HCT116 (cell line): ENCODE measurements around the gene RAPGEF6. TPM values are rescaled to one million over a fixed set of nuclear protein-coding genes. Genes with fewer than 3 reads are reported as not detected.

Experiments used
- ATAC-seq: fragments of 200-7000 bp; cut with Tn5 transposase; 2 replicates; pipeline ENCODE4 v1.9.1; 2020; ENCODE audit warnings: mild to moderate bottlenecking, moderate library complexity
- BruUV-seq: library from RNA; stranded (reverse); fragments of 400-500 nt; replicated peaks from 2 replicates; lab custom pipeline; 2021; lab: Mats Ljungman, UMichigan
- CTCF ChIA-PET: fragments of 300-600 bp; sonication (Branson Sonifier 250); formaldehyde crosslinking; loops from one replicate; lab custom pipeline; 2021; ENCODE audit warnings: antibody characterized with exemption; lab: Charles Lee
- POLR2A ChIA-PET: fragments of 300-600, 350-600 bp; sonication (Branson Sonifier 250); formaldehyde crosslinking; loops from one replicate; lab custom pipeline; 2021; ENCODE audit warnings: antibody characterized with exemption; lab: Charles Lee
- RAD21 ChIA-PET, 2 experiments: fragments of 300-600 bp; sonication (Branson Sonifier 250); formaldehyde crosslinking; loops; one replicate each; lab custom pipeline; 2023; ENCODE audit warnings: low total read pairs in 2 of 2; ENCODE audit not compliant: uncharacterized antibody in 2 of 2, unreplicated experiment in 2 of 2, low non-redundant PET in 1 of 2; lab: Charles Lee
- DNase-seq: peaks from one replicate; pipeline ENCODE4 v3.0.0-alpha.2; 2010; ENCODE audit warnings: low read depth, low spot score
- H2AFZ ChIP-seq: fragments of 200-600 bp; shearing (Covaris generic), sonication (generic); 2 replicates; pipeline ENCODE4 v1.6.1; 2017; ENCODE audit warnings: low read depth, mixed run types, mixed read lengths, antibody characterized with exemption, low read length; ENCODE audit not compliant: poor library complexity, severe bottlenecking
- H3K27ac ChIP-seq: 2 replicates; pipeline ENCODE4 v1.5.1; 2012; ENCODE audit warnings: low read depth, low read length
- H3K27me3 ChIP-seq: fragments of 200-600 bp; sonication (generic); 2 replicates; pipeline ENCODE4 v1.6.1; 2016; ENCODE audit warnings: mixed run types, low read length, mixed read lengths; ENCODE audit not compliant: insufficient read depth
- H3K36me3 ChIP-seq, 2 experiments: fragments of 200-500 bp in 1 of 2; fragments of 200-600 bp in 1 of 2; sonication (Bioruptor generic) in 1 of 2; sonication (generic) in 1 of 2; 2 replicates each; pipeline versions ENCODE4 v1.5.1 to v1.6.1; 2014 to 2016; ENCODE audit warnings: low read length in 2 of 2, inconsistent platforms in 1 of 2, mixed read lengths in 1 of 2, mixed run types in 1 of 2; ENCODE audit not compliant: insufficient read depth in 2 of 2, control insufficient read depth in 1 of 2
- H3K4me1 ChIP-seq, 2 experiments: fragments of 200-600 bp in 1 of 2; sonication (generic) in 1 of 2; 2 replicates each; pipeline versions ENCODE4 v1.5.1 to v1.6.1; 2012 to 2017; ENCODE audit warnings: low read length in 2 of 2, inconsistent platforms in 1 of 2, mild to moderate bottlenecking in 1 of 2, mixed read lengths in 1 of 2, mixed run types in 1 of 2, moderate library complexity in 1 of 2; ENCODE audit not compliant: insufficient read depth in 2 of 2, control insufficient read depth in 1 of 2
- H3K4me2 ChIP-seq: fragments of 200-600 bp; sonication (generic); 2 replicates; pipeline ENCODE4 v1.6.1; 2017; ENCODE audit warnings: mixed run types, low read length, mixed read lengths
- H3K4me3 ChIP-seq, 2 experiments: fragments of 200-600 bp in 1 of 2; sonication (generic) in 1 of 2; replicated peaks in 1 of 2; 2 replicates each; pipeline ENCODE4 v1.5.1; 2011 to 2016; ENCODE audit warnings: low read length in 2 of 2, control low read depth in 1 of 2, low read depth in 1 of 2, mild to moderate bottlenecking in 1 of 2, mixed read lengths in 1 of 2, mixed run types in 1 of 2
- H3K79me2 ChIP-seq: fragments of 200-600 bp; sonication (generic); 2 replicates; pipeline ENCODE4 v1.6.1; 2017; ENCODE audit warnings: mild to moderate bottlenecking, mixed run types, low read length, moderate library complexity, mixed read lengths; ENCODE audit not compliant: insufficient read depth
- H3K9ac ChIP-seq: fragments of 200-600 bp; sonication (generic); 2 replicates; pipeline ENCODE4 v1.6.1; 2016; ENCODE audit warnings: low read length, mixed read lengths
- H3K9me2 ChIP-seq: fragments of 200-600 bp; sonication (generic), shearing (Covaris generic); 2 replicates; pipeline ENCODE4 v1.6.1; 2017; ENCODE audit warnings: mixed run types, mild to moderate bottlenecking, moderate library complexity; ENCODE audit not compliant: insufficient read depth
- H3K9me3 ChIP-seq, 2 experiments: fragments of 200-500 bp in 1 of 2; fragments of 200-600 bp in 1 of 2; sonication (Bioruptor generic) in 1 of 2; sonication (generic) in 1 of 2; 2 replicates each; pipeline ENCODE4 v1.6.1; 2014 to 2017; ENCODE audit warnings: low read length in 2 of 2, mixed read lengths in 2 of 2, inconsistent platforms in 1 of 2, low read depth in 1 of 2, mild to moderate bottlenecking in 1 of 2, mixed run types in 1 of 2, moderate library complexity in 1 of 2; ENCODE audit not compliant: control insufficient read depth in 1 of 2, insufficient read depth in 1 of 2
- H4K20me1 ChIP-seq: fragments of 200-600 bp; sonication (generic), shearing (Covaris generic); 2 replicates; pipeline ENCODE4 v1.6.1; 2017; ENCODE audit warnings: mixed run types, mild to moderate bottlenecking, moderate library complexity; ENCODE audit not compliant: insufficient read depth
- ATF3 ChIP-seq: IDR thresholded peaks from 2 replicates; pipeline ENCODE4 v1.6.1; 2012
- CBX3 ChIP-seq: IDR thresholded peaks from 2 replicates; pipeline ENCODE4 v1.6.1; 2012; ENCODE audit warnings: low read depth
- CEBPB ChIP-seq: IDR thresholded peaks from 2 replicates; pipeline ENCODE4 v1.6.1; 2012; ENCODE audit warnings: low read depth
- EGR1 ChIP-seq: IDR thresholded peaks from 2 replicates; pipeline ENCODE4 v1.6.1; 2012; ENCODE audit warnings: low read depth
- EZH2 ChIP-seq: fragments of 200-600 bp; sonication (generic); IDR thresholded peaks from 2 replicates; pipeline ENCODE4 v1.6.1; 2017; ENCODE audit warnings: antibody characterized with exemption, mixed run types
- FOSL1 ChIP-seq: IDR thresholded peaks from 2 replicates; pipeline ENCODE4 v1.6.1; 2012; ENCODE audit warnings: low read depth
- MAX ChIP-seq: IDR thresholded peaks from 2 replicates; pipeline ENCODE4 v1.6.1; 2012
- POLR2A ChIP-seq: IDR thresholded peaks from 2 replicates; pipeline ENCODE4 v1.7.0; 2011; ENCODE audit warnings: borderline replicate concordance; ENCODE audit not compliant: insufficient read depth, insufficient read length; ENCODE audit errors: extremely low read depth
- POLR2AphosphoS5 ChIP-seq: IDR thresholded peaks from 2 replicates; pipeline ENCODE4 v1.6.1; 2011; ENCODE audit warnings: mild to moderate bottlenecking, low read depth, low read length, moderate library complexity
- RAD21 ChIP-seq: IDR thresholded peaks from 2 replicates; pipeline ENCODE4 v1.6.1; 2012; ENCODE audit warnings: low read depth, mild to moderate bottlenecking
- REST ChIP-seq: IDR thresholded peaks from 2 replicates; pipeline ENCODE4 v1.6.1; 2012; ENCODE audit warnings: low read depth
- TCF7L2 ChIP-seq: IDR thresholded peaks from 2 replicates; pipeline ENCODE4 v1.7.0; 2011; ENCODE audit warnings: borderline replicate concordance, inconsistent platforms; ENCODE audit not compliant: insufficient read depth, insufficient read length; ENCODE audit errors: extremely low read depth
- ZBTB33 ChIP-seq: IDR thresholded peaks from 2 replicates; pipeline ENCODE4 v1.6.1; 2011; ENCODE audit warnings: mild to moderate bottlenecking, low read length, moderate library complexity; ENCODE audit not compliant: insufficient replicate concordance; ENCODE audit errors: extremely low read depth
- ZFX ChIP-seq: fragments of 450-650 bp; IDR thresholded peaks from 2 replicates; pipeline ENCODE4 v1.6.1; 2017
- ZNF274 ChIP-seq: fragments of 200-500 bp; sonication (Bioruptor generic); IDR thresholded peaks from 2 replicates; pipeline ENCODE4 v1.6.1; 2014; ENCODE audit warnings: mild to moderate bottlenecking, low read depth, low read length, inconsistent platforms
- intact Hi-C: fragments of 100-400 bp; cut with micrococcal nuclease; formaldehyde crosslinking; loops from 2 replicates; pipeline ENCODE4 v1.10.0; 2022
- total RNA-seq: library from RNA; stranded (reverse); gene quantifications from one replicate; pipeline ENCODE4 v1.2.1, GENCODE V29; 2021; ENCODE audit not compliant: unreplicated experiment

The RAPGEF6 gene
- total RNA-seq, 1 experiment from 2014 or later, result 18.4 TPM

- H3K9me2 ChIP-seq, result no peaks in the 10 kb centered on the region
- H3K9ac ChIP-seq, result no peak overlapping the region
- DNase-seq (no peak), ATAC-seq (no peak)
- no peaks in the 10 kb centered on the region for H3K27me3 ChIP-seq
- CTCF ChIA-PET, result no interaction called here
- intact Hi-C loops, result no loop called here
- H3K9me3 ChIP-seq, result no peaks in the 10 kb centered on the region
- POLR2A ChIA-PET, result no interaction called here
- H2AFZ ChIP-seq, result no peak overlapping the region
- no peak overlapping the region for H3K4me3 ChIP-seq
- no peak overlapping the region for H3K4me2 ChIP-seq
- RAD21 ChIA-PET, result no interaction called here
- H3K4me1 ChIP-seq, result no peaks in the 10 kb centered on the region
- TF ChIP-seq CEBPB (no peak), POLR2A (no peak), ZBTB33 (no peak), EZH2 (no peak), EGR1 (no peak), CBX3 (no peak), RAD21 (no peak), ZFX (no peak), ATF3 (no peak), FOSL1 (no peak), REST (no peak), ZNF274 (no peak), POLR2AphosphoS5 (no peak), MAX (no peak), TCF7L2 (no peak)
- H3K79me2 ChIP-seq, result no peaks in the 10 kb centered on the region
- no peaks in the 10 kb centered on the region for H4K20me1 ChIP-seq
- no peak overlapping the region for H3K27ac ChIP-seq
- BruUV-seq, result no TSS peak
- H3K36me3 ChIP-seq, result peaks cover 21 to 23% of the 10 kb centered on the region in 2 experiments; a peak in 3 of 4 replicates
Observed at GRCh38 chr5:131431794-131432193, 203.2 kb downstream of the RAPGEF6 start.
